ENCODE data around the gene ANKRD55. TPM values are rescaled to one million over a fixed set of nuclear protein-coding genes. Genes with fewer than 3 reads are reported as not detected.

Gene ANKRD55
- total and polyA plus RNA-seq, 2 donors (not counting 3 experiments of a cell fraction or from before 2014, with no cell fraction given): 1.4 to 2.1 TPM

DNA sequence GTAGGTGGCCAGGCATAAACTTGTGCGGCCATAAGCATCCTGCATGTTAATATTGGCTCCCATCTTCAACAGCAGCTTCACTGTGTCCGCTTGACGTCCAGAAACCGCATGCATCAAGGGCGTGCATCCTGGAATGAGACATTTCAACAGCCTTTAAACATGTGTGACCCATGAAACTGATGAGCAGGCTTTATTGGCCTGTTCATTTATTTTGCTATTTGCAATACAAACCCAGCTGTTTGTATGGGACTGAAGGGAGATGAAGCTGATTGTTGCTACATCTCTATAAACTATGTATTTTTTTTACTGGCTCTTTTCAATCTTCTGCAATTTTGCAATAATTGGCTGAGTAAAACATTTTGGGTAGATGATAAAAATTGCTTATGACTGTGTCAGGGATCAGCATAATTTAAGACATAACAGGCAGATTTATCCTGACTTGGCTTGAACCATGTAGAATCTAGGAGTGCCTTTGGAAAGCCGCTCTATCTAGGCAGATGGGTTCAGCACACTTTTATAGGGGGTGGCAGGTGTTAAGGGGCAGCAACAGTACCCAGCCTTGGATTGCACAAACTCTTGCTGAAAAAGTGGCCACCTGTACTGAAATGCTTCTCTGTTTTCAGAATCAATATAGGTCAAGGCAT lies 56.9 kb downstream of the ANKRD55 start:
- no peaks in the 10 kb centered on the region for H3K36me3 ChIP-seq (ENCODE audit: control insufficient read depth in 2 of 2, extremely low read depth in 1 of 2, insufficient read depth in 2 of 2, low read length in 2 of 2)
- CTCF ChIA-PET: interaction anchor here (1.0 to 1.7 kb wide), 3 partner anchors 24 to 240 kb away, joined by 3 to 4 read pairs (median 3); no protein-coding TSS in a partner anchor
- H4K20me1 ChIP-seq (replicated peaks; ENCODE audit: control insufficient read depth, extremely low read depth, insufficient read depth, low read length): no peaks in the 10 kb centered on the region
- H2AFZ ChIP-seq (ENCODE audit: low read depth, low read length): no peak overlapping the region
- H3K9me1 ChIP-seq (replicated peaks; ENCODE audit: control insufficient read depth, extremely low read depth, insufficient read depth, low read length): no peaks in the 10 kb centered on the region
- no peaks in the 10 kb centered on the region for H3K9me3 ChIP-seq (replicated peaks; ENCODE audit: control insufficient read depth, insufficient read depth, low read length)
- H3K27me3 ChIP-seq (ENCODE audit: control insufficient read depth in 2 of 2, insufficient read depth in 2 of 2, low read length in 2 of 2): no peaks in the 10 kb centered on the region
- H3K79me2 ChIP-seq (ENCODE audit: control insufficient read depth, insufficient read depth, low read length): no peaks in the 10 kb centered on the region
- H3K4me1 ChIP-seq (ENCODE audit: control insufficient read depth, extremely low read depth, insufficient read depth, low read length): peaks cover 29% of the 10 kb centered on the region
- no peak overlapping the region for H3K27ac ChIP-seq (ENCODE audit: insufficient read depth, low read depth, low read length)
- BruUV-seq (replicated peaks): no TSS peak
- DNase-seq (ENCODE audit: low read depth, low spot score) (no peak), FAIRE-seq (no peak)
- TF ChIP-seq, protein P1, sequence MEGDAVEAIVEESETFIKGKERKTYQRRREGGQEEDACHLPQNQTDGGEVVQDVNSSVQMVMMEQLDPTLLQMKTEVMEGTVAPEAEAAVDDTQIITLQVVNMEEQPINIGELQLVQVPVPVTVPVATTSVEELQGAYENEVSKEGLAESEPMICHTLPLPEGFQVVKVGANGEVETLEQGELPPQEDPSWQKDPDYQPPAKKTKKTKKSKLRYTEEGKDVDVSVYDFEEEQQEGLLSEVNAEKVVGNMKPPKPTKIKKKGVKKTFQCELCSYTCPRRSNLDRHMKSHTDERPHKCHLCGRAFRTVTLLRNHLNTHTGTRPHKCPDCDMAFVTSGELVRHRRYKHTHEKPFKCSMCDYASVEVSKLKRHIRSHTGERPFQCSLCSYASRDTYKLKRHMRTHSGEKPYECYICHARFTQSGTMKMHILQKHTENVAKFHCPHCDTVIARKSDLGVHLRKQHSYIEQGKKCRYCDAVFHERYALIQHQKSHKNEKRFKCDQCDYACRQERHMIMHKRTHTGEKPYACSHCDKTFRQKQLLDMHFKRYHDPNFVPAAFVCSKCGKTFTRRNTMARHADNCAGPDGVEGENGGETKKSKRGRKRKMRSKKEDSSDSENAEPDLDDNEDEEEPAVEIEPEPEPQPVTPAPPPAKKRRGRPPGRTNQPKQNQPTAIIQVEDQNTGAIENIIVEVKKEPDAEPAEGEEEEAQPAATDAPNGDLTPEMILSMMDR (IDR thresholded peaks at IDR 0.05; ENCODE audit: extremely low read depth in 1 of 2, insufficient read depth in 1 of 2, low read depth in 1 of 2, low read length in 2 of 2): no peak
- TF ChIP-seq POLR2AphosphoS5 (IDR thresholded peaks at IDR 0.05; ENCODE audit: insufficient read depth, low read depth, low read length): no peak
- no peak for TF ChIP-seq JUN (IDR thresholded peaks at IDR 0.05; ENCODE audit: borderline replicate concordance, insufficient read depth, insufficient read length, low read depth)
- TF ChIP-seq GATA2 (IDR thresholded peaks at IDR 0.05; ENCODE audit: insufficient read depth, insufficient read length, low read depth, low read length): no peak
- TF ChIP-seq, protein P2, sequence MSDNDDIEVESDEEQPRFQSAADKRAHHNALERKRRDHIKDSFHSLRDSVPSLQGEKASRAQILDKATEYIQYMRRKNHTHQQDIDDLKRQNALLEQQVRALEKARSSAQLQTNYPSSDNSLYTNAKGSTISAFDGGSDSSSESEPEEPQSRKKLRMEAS (IDR thresholded peaks at IDR 0.05; ENCODE audit: insufficient read depth, insufficient read length): no peak
- no peak for TF ChIP-seq FOS (IDR thresholded peaks at IDR 0.05; ENCODE audit: borderline replicate concordance, insufficient read depth, low read length)
- H3K4me3 ChIP-seq (replicated peaks in 1 of 3; ENCODE audit: insufficient read depth in 1 of 3, low read depth in 1 of 3, low read length in 3 of 3): no peak overlapping the region
- intact Hi-C loops (cut with micrococcal nuclease) (no loop called here), dilution Hi-C loops (cut with MboI; ENCODE audit: extremely low pct_ligation_motif_present, low sequenced_read_pairs) (no loop called here)
- POLR2A ChIA-PET: no interaction called here
- H3K9ac ChIP-seq (replicated peaks; ENCODE audit: extremely low read depth, insufficient read depth, low read length): no peak overlapping the region
- peak overlapping the region; percentile 54 for H3K4me2 ChIP-seq (ENCODE audit: insufficient read depth, low read length)

Data from endothelial cell of umbilical vein (primary cell).